ENCODE measurements around the gene PRUNE1.

DNA sequence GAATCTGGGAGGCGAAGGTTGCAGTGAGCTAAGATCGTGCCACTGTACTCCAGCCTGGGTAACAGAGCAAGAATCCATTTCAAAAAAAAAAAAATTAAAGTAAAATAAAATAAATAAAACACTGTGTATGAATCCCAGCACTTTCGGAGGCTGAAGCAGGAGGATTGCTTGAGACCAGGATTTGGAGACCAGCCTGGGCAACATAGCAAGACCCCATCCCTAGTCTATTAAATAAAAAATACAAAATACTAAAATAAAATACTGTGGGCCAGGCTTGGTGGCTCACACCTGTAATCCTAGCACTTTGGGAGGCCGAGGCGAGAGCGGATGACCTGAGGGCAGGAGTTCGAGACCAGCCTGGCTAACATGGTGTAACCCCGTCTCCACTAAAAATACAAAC lies 23.9 kb downstream of the PRUNE1 start:
- TF ChIP-seq TAF1 (IDR thresholded peaks at IDR 0.05; ENCODE audit: low read depth) (no peak), YY1 (IDR thresholded peaks at IDR 0.05; ENCODE audit: low read depth) (no peak), TEAD4 (IDR thresholded peaks at IDR 0.05) (no peak), CEBPB (IDR thresholded peaks at IDR 0.05) (no peak), EP300 (IDR thresholded peaks at IDR 0.05; ENCODE audit: borderline replicate concordance) (no peak), FOXM1 (IDR thresholded peaks at IDR 0.05; ENCODE audit: borderline replicate concordance, low read depth) (no peak), RAD21 (IDR thresholded peaks at IDR 0.05; ENCODE audit: low read depth) (no peak), TCF12 (IDR thresholded peaks at IDR 0.05; ENCODE audit: low read depth) (no peak), CREB1 (IDR thresholded peaks at IDR 0.05; ENCODE audit: low read depth) (no peak)
- TF ChIP-seq, protein P1, sequence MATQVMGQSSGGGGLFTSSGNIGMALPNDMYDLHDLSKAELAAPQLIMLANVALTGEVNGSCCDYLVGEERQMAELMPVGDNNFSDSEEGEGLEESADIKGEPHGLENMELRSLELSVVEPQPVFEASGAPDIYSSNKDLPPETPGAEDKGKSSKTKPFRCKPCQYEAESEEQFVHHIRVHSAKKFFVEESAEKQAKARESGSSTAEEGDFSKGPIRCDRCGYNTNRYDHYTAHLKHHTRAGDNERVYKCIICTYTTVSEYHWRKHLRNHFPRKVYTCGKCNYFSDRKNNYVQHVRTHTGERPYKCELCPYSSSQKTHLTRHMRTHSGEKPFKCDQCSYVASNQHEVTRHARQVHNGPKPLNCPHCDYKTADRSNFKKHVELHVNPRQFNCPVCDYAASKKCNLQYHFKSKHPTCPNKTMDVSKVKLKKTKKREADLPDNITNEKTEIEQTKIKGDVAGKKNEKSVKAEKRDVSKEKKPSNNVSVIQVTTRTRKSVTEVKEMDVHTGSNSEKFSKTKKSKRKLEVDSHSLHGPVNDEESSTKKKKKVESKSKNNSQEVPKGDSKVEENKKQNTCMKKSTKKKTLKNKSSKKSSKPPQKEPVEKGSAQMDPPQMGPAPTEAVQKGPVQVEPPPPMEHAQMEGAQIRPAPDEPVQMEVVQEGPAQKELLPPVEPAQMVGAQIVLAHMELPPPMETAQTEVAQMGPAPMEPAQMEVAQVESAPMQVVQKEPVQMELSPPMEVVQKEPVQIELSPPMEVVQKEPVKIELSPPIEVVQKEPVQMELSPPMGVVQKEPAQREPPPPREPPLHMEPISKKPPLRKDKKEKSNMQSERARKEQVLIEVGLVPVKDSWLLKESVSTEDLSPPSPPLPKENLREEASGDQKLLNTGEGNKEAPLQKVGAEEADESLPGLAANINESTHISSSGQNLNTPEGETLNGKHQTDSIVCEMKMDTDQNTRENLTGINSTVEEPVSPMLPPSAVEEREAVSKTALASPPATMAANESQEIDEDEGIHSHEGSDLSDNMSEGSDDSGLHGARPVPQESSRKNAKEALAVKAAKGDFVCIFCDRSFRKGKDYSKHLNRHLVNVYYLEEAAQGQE (IDR thresholded peaks at IDR 0.05; ENCODE audit: low read depth): no peak
- TF ChIP-seq, protein P2, sequence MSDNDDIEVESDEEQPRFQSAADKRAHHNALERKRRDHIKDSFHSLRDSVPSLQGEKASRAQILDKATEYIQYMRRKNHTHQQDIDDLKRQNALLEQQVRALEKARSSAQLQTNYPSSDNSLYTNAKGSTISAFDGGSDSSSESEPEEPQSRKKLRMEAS (IDR thresholded peaks at IDR 0.05): no peak
- TF ChIP-seq, protein P3, sequence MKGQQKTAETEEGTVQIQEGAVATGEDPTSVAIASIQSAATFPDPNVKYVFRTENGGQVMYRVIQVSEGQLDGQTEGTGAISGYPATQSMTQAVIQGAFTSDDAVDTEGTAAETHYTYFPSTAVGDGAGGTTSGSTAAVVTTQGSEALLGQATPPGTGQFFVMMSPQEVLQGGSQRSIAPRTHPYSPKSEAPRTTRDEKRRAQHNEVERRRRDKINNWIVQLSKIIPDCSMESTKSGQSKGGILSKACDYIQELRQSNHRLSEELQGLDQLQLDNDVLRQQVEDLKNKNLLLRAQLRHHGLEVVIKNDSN (IDR thresholded peaks at IDR 0.05): no peak

Measured in Ishikawa (cell line).